GM12878 (cell line): ENCODE results near the gene MILR1. TPM values are rescaled to one million over a fixed set of nuclear protein-coding genes. Genes with fewer than 3 reads are reported as not detected.

ENCODE experiments used
- CBFB ChIP-seq: IDR thresholded peaks from 2 replicates; pipeline ENCODE4 v1.6.1; 2016; ENCODE audit warnings: antibody characterized with exemption, low read depth
- CUX1 ChIP-seq: IDR thresholded peaks from 2 replicates; pipeline ENCODE4 v1.6.1; 2012; ENCODE audit warnings: improper control_type of control experiment, low read depth, low read length; ENCODE audit not compliant: insufficient replicate concordance
- PRDM15 ChIP-seq: fragments of 450-650 bp; formaldehyde crosslinking; IDR thresholded peaks from 2 replicates; pipeline ENCODE4 v1.4.0; 2020; ENCODE audit warnings: mild to moderate bottlenecking, moderate library complexity
- TAF1 ChIP-seq: IDR thresholded peaks from 2 replicates; pipeline ENCODE4 v1.6.1; 2011; ENCODE audit warnings: mild to moderate bottlenecking, low read depth, low read length, borderline replicate concordance
- polyA plus RNA-seq, 11 experiments: library from polyadenylated mRNA; depleted of rRNA in 4 of 11; unstranded in 6 of 11; stranded (reverse) in 5 of 11; fragments of >200 nt; fragmentation: Nextera tagmentation in 4 of 11; fragmentation: Illumina TruSeq in 1 of 11; extraction: Ambion mirVana in 4 of 11; extraction: Trizol in 1 of 11; gene quantifications; 1 replicate in 1 of 11; 2 replicates in 10 of 11; pipeline versions ENCODE4 v1.2.1 to v1.2.3, GENCODE V29; 2011 to 2016; ENCODE audit warnings: inconsistent platforms in 2 of 11, missing spikeins in 2 of 11, low read depth in 1 of 11
- total RNA-seq, 4 experiments: library from RNA; depleted of rRNA in 3 of 4; stranded (reverse); fragments of >200 nt in 3 of 4; fragmentation: Illumina TruSeq in 1 of 4; extraction: Trizol in 1 of 4; gene quantifications; 2 replicates each; pipeline versions ENCODE4 v1.2.1 to v1.2.3, GENCODE V29; 2013 to 2021

Gene MILR1
- total and polyA plus RNA-seq, 10 of the 15 experiments (the other 5 are each of a cell fraction or from before 2014, with no cell fraction given) = 2.0 to 47.2 (median 17.2) TPM

GRCh38 chr17:64403881-64404460, 44.9 kb upstream of the MILR1 start (continued):
- no peak for TF ChIP-seq CUX1
- no peak for TF ChIP-seq PRDM15 (CRISPR knock-in tag)
- no peak for TF ChIP-seq TAF1
- TF ChIP-seq CBFB = no peak
- TF ChIP-seq, all 136 proteins: peak for 12
